Central memory CD4-positive, alpha-beta T cell (primary cell): Measurements from ENCODE around the gene KIF1A.
"Not testable (repeated sequence)": the region's sequence is repeated elsewhere in the genome, so short reads cannot be mapped to it uniquely, and the experiment has no call there.

Source experiments
- DNase-seq: peaks from one replicate; pipeline ENCODE4 v3.0.0; 2022

Gene KIF1A

DNA sequence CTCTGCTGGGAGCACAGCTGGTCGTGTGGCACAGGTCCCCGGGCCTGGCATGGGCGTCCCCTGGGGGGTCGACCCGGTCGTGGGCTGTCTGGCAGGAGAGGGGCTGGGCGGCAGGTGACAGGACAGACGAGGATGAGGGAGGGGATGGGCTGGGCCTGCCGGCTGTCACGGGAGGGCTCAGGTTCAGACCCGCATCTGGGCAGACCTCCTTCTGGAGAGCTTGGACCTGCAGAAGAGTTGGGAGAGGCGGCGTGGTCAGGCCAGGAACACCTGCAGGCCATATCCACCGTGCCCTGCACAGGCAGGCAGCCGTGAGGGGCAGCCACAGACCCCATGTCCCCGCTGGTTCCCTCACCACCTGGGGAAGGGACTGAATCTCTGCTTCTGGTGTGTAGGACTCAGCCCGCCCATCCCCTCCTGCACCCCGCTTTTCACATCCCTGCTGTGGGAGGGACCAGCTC, 102.8 kb downstream of the KIF1A start:
- no peak for DNase-seq

DNA sequence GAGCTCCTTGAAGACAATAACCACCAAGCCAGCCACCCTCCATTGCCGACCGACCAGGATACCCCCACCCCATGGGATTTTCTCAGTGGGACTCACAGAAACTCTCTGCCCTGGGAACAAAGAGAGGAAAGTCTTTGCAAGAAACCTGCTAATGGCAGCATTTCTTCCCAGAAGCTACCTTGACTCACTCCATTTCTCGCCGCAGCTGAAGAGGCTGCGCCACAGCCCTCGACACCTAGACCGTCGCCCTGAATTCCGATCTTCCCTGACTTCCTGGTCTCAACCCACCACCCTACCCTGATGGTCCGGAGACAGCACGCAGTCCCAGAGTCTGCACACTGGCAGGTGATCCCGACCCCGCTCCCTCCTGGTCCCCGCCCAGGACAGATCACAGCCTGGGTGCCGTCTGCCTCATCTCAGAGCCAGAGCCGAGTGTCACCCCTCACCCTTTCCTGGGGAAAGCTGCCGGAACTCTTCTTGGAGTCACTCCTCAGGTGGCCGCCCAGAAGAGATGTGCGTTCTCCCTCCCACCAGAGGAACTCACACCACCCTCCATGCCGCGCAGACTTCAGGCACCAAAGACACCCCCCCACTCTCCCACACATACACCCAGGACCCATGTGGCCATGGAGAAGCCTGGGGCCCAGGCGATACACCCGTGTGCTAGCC, 103.8 kb downstream of the KIF1A start:
- no peak for DNase-seq

DNA sequence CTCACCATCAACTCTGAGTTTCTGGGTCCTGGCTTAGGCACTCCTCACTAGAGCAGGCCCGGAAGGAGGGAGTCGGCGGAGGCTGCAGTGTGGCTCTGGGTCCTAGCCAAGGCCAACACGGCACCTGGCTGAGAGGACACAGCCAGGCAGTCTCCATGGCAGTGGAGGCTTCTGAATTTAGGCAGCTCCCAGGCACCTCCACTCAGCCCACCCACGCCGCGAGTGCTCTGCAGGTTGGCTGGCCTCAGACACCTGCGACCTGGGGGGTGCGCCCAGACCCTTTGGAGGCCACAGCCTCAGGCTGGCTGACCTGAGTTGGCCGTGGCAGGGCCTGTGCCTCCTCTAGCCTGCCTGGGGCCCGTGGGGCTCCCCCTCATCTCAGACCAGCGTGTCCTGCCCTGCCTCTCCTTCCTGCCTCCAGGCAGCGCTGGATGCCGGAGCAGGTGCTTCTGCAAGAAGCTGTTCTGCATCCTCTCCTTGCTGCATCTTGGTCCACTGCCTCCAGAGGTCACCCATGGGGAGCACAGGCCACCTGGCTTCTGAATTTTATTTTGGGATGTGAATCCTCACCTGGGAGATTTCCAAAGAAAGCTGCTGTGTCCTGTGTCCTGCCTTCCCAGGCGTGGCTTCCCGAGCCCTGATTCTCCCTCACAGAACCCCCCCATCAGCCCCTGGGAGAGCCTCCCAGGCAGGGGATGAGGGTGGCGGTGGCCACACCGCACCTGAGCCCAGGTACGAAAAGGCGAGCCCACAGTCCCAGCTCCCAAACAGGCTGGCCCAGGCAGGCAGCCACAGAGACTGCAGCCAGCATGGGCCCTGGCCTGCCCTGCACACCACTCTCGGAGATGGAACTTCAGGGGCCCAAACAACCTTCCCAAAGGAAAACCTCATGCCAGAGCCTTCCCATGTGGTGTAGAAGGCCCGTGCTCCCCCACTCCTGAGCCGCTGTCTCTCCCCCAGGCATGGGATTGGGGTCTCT, 105.0 kb downstream of the KIF1A start:
- no peak for DNase-seq

DNA sequence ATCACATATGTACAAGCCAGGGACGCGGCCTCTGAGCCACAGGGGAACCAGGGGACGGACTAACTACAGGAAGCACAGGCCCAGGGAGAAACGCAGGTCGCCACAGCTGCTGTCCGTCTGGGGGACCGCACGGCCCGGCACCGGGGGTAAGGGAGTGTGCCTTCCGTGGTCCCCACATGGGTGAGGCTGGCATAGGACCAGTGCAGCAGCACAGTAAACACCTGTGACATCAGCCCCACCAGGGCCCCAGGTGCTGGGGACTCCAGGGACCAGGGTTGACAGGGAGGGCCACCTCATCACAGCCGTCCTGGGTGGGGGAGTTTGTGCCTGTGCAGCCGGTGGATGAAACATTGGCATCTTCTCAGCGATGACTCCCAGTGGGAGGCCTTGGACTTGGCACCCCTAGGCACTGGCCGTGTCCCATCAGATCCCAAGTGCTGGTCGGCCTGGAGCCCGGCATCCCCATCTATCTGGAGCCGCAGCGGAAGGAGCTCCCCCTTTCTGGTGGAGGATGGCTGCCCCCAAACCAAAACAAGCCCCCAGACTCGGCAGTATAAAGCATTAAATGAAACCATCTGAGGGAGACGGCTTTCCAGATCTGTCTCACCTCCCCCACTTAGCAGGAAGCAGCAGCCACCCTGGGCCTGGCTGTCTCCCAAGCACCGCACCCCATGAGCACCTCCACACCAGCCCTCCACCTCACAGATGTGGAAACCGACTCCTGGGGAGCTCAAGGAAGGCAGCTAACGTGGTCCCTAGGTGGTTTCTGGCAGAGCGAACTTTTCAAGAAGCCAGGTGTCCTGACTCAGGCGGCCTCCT, 105.9 kb downstream of the KIF1A start:
- no peak for DNase-seq

DNA sequence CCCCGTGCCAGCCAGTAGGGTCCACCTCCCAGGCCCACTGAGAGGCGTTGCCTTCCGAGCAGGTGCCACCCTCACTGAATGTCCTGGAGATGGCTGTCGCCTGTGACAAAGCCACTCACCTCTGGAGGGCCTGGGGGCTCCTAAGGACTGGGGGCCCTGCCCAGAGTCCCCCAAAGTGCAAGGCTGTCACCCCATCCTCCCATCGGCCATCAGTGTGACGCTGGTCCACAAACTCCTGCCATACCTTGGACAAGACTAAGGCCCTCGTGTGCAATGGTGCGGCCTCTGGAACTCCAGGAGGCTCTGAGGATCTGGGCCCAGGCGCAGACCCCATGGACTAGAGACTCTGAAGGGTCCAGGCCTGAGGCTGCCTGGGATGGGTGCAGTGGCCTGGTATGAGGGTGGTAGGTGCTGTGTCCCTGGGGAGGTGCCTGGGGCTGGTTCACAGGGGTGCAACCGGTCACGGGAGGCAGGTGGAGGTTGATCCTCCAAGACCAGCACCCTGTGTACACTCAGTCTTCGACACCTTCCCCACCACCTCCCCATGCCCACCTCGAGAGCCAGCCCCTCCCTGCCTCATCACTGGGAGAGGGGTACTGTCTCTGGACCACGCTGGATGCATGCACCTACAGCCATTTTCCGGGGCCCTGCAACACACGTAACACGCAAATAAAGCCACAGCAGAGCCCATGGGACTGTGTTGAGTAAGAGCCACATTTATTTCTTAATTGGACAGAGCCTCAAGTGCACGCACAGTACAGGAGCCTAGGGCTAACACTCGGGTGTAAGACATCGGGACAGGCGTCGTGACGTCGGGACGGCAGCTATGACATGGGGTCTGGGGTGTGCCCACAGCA, 106.7 kb downstream of the KIF1A start:
- DNase-seq: no peak

DNA sequence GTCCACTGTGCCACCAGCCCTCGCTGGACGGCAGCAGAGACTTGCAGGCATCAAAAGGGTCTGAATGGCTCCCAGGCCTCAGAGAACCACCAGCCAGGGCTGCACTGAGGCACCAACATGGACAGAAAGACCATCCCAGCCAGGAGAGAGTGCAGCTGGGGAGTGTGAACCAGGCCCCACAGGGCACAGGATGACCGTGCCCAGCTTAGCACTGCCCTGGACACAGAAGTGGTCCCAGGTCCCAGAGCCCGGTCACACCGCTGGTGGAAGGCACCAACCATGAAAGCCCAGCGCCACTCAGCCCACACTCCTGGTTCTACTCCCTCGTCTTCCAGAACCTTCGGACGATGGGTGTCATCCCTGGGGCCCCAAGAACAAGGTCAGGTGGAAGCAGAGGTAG, 107.9 kb downstream of the KIF1A start:
- no peak for DNase-seq

DNA sequence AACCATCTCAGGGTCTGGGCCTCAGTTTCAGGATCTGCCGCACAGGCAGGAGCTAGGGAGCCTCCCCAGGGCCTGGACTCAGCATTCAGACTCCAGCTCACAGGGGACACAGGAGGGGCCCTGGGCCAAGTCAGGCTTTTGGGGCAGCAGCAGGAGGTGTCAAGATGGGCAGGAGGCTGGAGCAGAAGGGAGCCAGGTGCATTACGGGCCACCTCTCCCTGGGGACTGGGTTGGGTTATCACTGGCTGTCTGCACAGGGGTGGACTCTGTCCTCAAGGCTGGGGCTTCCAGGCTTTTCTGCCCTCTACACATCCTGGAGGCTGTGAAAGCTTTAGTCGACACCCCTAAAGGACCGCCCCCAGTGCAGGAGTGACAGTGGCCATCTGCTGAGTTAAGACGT, 108.3 kb downstream of the KIF1A start:
- no peak for DNase-seq

DNA sequence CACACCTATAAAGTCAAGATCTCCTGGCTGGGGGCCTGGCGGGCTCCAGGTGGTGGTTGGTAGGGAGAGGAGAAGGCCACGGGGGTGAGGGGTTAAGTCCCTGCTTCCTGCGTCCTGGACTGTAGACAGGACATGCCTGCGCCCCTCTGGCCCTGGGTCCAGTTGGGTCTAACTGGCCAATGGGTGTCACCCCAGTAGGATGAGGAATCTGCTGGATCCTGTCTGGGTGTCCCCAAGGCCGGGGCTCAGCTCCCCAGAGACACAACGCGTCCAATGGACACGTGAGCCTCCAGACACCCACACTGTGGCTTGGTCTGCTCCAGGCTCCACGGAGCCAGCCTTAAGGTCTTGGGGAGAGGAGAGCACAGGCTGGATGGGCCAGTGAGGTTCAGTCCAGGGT, 108.7 kb downstream of the KIF1A start:
- no peak for DNase-seq

DNA sequence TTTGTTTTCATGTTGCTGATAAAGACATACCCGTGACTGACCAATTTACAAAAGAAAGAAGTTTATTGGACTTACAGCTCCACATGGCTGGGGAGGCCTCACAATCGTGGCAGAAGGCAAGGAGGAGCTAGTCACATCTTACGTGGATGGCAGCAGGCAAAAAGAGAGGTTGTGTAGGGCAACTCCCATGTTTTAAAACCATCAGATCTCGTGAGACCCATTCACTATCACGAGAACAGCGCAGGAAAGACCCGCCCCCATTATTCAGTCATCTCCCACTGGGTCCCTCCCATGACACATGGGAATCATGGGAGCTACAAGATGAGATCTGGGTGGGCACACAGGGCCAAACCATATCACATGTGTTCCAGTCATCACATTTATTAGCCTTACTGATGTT, 111.6 kb downstream of the KIF1A start:
- no peak for DNase-seq

DNA sequence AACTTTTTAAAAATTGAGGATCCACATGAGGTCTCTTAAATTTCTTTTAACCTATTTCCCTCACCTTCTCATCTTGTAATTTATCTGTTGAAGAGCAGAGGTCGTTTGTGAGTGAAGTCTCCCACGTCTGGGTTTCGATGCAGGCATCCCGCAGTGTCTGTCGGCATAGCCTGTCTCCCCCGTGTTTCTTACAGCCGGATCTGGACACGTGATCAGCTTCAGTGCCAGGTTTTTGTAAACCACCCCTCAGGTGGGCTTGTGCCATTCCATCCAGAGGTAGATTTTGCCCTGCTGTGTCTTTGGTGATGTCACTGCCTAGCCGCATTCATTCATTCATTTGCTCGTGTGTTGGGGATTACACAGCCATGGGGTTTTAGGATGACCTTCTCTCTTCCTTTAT, 112.2 kb downstream of the KIF1A start:
- no peak for DNase-seq

DNA sequence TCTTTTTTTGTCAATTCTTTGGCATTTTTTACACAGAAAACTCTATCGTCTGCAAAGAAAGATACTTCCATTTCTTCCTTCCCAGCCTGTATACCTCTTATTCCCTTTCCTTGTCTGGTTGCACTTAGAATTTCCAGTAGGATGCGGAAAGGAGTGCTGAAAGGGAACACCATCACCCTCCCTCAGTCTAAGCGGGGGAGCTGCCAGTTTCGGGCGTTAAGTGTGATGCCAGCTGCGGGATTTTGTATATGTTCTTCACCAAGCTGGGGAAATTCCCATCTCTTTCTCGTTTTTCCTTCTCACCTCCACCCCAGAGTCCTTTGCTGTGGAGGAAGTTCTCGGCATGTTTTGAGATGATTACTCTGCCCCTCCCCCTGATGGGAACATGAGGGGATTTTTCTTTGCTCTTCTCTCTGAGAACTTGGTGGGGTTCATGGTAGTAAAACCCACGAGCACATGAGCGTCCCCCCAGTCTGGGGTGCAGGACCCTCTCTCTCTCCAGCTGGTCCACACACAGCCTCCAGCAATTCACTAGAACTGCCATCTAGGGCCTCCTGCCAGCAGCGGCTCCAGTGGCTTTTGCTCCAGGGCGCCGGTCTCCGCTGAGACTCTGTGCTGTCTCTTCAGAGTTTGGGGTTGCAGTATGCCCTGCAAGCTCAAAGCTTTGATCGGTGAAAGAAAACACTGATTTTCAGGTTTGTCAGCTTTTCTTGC, 112.8 kb downstream of the KIF1A start:
- no peak for DNase-seq

DNA sequence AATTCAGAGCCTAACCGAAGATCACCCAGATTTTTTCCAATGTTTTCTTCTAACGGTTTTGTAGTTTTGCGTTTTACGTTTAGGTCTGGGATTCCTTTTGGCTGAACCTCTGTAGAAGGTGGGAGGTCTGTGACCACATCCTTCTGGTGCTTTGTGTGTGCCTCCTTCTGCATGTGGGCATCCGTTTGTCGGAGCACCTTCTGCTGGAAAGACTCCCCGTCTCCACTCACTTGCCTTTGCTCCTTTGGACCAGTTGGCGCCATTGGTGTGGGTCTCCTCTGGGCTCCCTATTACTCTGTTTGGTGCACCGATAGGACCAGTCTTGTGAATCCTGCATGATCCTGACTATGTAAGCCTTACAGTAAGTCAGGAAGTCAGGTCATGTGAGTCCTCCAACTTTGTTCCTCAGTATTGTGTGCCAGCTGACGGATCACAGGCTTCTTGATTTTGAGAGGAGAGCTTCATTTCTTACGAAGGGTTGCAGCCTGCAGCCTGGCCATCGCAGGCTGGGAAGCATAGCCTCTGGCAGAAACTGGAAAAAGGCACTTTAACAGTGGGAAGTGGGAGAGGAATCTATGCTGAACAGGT, 114.7 kb downstream of the KIF1A start:
- DNase-seq: no peak

DNA sequence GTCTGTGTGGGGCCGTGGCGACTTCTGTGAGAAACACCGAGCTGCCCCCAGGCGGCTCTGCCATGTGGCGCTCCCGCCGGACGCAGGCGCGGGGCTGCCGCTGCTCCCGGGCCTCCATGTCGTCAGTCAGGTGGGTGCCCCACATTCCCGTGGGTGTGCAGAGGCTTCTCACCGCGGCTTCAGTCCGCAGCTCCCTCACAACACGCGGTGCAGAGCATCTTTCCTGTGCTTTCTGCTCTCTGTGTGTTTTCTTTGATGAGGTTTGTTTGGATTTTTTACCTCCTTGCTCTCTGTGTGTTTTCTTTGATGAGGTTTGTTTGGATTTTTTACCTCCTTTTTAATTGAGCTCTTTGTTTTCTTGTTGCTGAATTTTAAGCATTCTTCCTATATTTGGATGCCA, 115.4 kb downstream of the KIF1A start:
- peak; percentile 49 for DNase-seq

DNA sequence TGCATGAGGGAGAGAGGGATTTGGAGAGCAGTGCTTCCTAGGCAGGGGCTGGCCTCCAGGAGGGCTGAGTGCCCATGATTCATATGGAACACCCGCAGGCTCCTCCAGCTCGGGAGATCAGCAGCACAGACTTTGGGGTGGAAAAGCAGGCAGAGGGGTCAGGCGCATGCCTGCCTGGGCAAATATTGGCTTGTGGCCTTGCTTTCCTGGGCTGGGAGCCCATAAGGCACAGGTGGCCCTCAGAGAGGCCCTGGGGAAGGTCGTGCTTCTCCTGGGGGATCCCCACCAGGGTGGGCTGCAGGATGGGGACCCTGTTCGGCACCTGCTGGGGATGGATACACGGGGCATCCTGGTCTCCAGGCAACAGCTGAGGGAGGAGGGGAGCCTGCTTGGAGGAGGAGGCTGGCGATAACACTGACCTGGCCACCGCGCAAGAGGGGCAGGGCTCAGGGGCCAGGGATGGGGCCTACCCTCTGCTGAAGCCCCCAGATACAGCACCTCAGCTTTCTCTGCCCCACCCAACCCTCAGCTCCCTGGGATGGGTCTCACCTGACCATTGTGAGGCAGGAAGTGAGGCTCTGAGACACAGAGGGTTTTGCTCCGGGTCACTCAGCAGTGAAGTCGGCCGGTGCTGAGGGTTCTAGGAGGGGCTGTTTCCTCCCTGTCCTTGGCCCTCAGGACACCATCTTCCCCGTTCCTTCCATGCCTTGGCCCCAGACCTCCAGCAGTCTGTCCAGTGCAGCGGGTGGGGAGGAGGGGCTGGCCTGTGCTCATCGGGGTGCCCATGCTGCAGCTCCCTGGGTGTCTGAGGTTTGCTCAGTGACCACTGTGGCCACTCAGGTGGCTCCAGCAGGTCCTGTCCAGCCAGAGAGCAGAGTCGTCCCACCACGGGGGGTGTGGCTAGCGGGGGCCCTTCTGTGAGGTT, 116.3 kb downstream of the KIF1A start:
- DNase-seq: no peak

DNA sequence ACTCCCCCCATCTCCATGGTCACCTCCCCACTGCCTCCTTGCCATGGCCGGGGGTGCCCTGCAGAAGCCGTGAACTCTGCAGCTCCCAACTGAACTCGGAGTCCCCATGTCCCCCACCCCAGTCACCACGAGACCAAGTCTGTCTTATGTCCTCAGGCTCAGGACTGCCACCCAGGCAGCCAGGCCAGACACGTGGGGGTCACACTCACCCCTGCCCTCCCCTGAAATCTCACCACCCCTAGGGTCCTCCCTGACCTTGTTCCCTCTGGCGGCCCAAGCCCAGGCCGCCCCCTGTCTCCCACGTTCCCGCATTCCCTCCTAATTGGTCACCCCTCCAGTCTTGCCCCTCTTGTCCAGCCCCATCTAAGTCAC, 117.4 kb downstream of the KIF1A start:
- DNase-seq: no peak

DNA sequence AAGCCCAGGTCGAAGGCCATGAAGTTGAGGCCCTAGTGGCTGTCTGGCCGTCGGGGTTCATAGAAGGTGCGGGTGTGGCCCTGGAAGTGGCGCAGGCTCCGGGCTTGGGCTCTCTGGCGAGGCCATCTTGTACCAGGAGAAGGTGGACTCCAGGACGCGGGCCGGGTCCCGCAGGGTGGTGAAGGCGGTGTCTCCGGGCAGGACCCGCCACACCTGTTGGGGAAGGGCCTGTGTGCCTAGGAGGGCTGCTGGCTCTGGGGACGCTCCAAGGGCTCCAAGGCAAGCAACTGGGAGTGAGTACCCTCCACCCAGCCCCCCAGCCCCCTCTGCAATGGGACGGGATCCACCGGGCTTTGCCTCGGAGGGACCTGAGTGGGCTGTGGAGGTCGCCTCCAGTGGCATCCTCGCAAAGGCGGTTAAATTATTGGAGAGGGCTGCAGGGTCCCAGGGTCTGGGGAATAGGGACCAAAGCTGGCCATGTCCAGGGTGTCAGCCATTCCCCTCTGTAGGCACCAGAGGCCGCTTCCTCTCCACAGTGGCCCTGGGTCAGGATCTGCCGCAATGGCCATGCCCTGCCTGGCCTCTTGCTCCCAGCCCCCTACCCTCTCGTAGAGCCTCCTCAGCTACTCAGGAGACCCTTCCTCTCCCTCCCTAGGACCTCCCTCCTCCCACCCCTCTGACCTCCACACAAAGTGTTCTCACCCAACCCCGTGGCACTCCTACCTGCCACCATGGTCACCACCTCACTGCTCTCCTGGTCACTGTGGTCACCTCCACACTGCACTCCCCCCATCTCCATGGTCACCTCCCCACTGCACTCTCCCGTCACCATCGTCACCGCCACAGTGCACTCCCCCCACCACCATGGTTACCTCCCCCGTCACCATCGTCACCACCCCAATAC, 118.0 kb downstream of the KIF1A start:
- DNase-seq: no peak

DNA sequence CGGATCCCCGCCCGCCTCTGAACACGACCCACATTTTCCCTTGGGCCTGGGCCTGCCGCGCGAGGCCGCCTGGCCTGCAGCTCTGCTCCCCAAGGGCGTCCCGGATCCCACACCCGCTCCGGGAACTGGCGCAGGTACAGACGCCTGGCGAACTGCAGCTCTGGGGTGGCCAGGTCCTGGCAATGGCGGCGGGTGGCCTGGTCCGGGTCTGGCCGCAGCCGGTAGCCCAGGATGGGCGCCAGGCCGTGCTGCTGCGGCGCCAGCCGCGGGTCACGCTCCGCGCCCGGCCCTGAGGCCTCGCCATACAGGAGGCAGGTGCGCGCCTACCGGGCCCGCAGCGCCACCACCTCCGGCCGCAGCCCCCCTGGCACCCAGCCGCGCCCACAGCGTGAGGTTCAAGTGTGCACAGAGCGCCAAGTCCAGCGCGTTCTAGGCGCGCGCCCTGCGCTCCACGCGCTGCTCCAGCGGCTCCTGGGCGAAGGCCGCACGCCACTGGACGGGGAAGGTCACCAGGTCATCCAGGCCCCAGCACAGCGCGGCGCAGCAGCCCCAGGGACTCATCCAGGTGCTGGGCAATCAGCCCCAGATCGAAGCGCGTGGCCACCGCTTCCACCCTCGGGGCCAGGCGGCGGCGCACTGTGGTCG, 118.8 kb downstream of the KIF1A start:
- DNase-seq: no peak

DNA sequence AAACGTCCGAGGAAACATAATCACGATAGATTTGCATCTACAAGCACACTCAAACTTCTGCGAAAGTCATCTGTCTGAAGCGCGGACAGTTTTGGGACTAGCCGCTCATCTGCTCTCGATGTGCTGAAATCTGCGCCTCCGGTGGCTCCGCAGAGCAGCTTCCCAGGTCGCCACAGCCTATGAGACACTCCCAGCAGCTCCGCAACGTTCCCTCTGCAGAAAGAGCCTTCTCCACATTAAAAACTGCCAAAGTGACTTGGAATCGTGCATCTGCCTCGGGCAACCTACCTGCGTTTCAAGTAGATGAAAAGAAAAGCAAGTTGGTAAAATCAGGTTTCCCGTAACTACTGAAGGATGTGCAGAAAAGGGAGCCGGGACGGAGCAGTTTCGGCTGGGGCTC, 119.4 kb downstream of the KIF1A start:
- DNase-seq: not testable (repeated sequence)
